HG03039 (cell line): ENCODE results near the gene FAM151B.
"Not testable (repeated sequence)": the region's sequence is repeated elsewhere in the genome, so short reads cannot be mapped to it uniquely, and the experiment has no call there.

Source experiments
- ATAC-seq: cut with Tn5 transposase; IDR thresholded peaks from one replicate; pipeline ENCODE4 v1.9.1; 2021; ENCODE audit warnings: mild to moderate bottlenecking, moderate library complexity; ENCODE audit not compliant: unreplicated experiment

The FAM151B gene

GRCh38 chr5:80487829-80488721, at the start of gene FAM151B:
Gene FAM151B, plus strand, starts transcription at chr5:80488100. Its CDS starts 24 bp downstream, at chr5:80488124.
- ATAC-seq: peak; percentile 89

DNA sequence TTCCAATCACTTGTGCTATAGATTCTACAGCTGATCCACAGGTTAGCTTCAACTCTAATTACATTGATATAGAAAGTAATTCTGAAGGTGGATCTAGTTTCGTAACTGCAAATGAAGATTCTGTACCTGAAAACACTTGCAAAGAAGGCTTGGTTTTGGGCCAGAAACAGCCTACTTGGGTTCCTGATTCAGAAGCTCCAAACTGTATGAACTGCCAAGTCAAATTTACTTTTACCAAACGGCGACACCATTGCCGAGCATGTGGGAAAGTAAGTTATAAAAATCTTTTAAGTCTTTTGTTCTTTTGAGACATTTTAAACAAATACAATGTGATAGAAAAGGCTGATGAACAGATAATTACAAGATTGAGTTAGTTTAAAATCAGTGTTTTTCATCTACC, 49.2 kb upstream of the FAM151B start:
- ATAC-seq: no peak

GRCh38 chr5:80439213-80439612, 48.7 kb upstream of the FAM151B start:
- ATAC-seq: no peak

DNA sequence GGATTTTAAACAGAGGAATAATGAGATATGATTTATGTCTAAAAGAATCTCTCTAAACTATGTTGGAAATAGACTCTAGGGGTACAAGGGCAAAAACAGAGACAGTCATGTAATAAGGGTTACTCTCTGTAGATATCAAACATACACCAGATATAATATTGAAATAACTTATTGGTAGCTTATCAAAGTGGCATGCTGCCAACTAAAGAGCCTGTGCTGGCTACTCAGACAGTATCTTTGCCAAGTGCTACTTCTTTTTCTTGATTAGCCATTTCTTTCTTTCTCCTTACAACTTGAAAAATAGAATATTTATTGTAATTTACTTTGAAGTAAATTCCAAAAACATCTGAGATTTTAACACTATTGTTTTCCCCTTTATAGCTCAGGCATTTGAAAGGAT, 45.2 kb upstream of the FAM151B start:
- no peak for ATAC-seq

DNA sequence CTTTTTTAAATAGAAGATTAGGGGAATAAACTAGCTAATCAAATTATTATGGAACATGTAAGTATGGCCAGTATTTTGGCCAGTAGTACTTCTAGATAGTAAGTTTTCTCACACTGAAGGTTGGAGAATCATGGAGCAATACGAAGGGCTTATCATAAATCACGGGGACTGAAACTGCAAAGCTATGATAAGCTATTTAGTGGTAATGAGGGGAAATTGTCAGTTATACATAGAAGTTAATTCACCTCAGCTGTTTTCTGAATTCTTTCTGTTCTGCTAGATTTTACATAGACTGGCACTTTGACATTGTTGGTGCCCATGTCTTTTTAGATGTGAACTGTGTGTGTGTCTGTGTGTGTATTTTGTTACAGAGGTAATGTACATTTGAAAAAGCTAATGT, 34.5 kb upstream of the FAM151B start:
- no peak for ATAC-seq

- no peak for ATAC-seq
These were observed 24.6 kb upstream of the FAM151B start for GRCh38 chr5:80463269-80463668.

DNA sequence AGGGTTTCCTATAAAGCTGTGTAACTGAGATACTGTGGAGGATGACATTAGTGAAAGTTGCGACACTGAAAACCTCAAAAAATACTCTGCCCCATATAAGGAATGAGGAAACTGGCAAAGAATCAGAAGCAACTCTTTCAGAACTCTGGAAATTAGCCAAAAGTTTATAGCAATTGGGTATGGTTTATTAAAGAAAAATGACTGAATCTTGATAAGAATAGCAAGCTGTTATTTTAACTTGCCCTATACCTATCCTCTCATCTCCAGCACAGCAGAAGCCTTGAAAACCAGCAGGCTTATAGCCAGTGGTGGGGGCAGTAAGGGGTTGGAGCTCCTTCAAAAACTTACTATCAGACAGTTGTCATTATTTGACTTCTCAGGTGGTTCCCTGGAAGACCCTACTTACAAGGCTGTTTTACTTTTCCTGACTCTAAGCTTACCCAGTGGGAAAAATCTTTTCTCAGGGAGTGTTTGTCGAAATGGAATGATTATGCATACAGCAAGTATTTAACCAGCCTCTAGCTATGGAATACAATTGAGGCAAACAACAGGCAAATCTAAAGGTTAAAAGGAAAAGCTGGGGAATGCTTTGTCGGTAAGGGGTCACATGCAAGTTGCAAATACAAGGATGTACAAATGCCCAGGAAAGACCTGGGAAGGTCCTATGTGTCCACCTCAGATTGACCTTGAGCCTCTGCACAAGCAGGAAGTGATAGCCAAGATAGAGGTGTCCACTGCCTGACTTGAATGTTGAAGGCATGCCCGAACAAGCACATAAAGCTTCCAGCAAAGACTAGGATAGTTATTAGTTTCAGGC, 21.0 kb upstream of the FAM151B start:
- ATAC-seq: no peak

DNA sequence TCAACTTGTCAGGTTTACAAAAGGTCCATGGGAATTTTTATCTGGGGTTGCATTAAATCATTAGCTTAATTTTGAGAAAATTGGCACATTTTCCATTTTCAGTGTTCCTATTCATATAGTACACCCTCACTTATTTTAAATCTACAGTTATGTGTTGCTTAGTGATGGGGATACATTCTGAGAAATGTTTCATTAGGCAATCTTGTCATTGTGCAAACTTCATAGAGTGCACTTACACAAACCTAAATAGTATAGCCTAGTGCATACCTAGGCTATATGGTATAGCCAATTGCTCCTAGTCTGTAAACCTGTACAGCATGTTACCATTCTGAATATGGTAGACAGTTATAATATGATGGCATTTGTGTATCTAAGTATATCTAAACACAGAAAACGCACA, 19.8 kb upstream of the FAM151B start:
- no peak for ATAC-seq

DNA sequence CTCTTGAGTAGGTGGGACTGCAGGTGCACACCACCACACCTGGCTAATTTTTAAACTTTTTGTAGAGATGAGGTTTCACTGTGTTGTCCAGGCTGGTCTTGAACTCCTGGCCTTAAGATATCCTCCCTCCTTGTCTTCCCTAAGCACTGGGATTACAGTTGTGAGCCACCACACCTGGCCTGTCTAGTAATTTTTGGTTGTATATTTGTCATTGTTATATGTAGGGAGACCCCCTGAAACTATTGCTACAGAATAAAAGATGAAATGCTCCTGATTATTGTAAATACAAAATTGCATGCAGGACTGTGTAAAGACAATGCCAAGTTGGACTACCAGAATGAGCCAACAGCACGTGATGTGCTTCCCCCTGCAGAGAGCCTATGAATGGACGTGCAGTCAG, 17.3 kb upstream of the FAM151B start:
- ATAC-seq: not testable (repeated sequence)

- no peak for ATAC-seq
These were observed 13.0 kb upstream of the FAM151B start for GRCh38 chr5:80474929-80475328.

DNA sequence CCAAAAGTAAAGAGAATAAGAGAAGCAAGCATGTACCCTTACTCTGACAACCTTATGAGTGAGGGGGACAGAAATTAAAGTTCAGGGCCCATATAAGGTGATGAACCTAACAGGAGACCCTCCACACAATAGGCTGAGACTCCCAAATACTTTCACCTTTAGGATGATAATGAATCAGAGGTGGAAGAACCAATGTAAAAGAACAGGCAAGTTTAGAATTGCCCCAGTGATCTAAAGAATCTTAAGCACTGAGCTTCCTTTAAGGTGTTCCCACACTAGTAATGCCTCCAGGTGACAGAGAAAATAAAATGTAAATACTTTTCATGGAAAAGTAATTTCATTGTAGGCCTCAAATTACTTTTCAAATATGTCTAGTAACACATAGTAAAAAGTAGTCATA, 8.2 kb upstream of the FAM151B start:
- no peak for ATAC-seq

DNA sequence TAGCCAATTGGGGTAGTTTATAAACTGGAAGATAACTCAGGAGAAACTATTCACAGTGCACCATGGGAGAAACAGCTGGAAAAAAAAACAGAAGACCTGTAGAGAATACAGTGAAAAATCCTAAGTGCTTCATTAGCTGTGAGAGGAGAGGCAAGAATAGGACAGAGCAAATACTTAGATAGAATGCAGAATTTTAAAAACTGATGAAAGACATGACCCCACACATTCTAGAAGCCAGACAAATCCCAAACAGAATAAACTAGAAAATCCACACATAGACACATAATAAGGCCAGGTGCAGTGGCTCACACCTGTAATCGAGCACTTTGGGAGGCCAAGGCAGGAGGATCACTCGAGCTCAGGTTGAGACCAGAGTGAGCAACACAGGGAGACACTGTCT, 7.5 kb upstream of the FAM151B start:
- no peak for ATAC-seq

GRCh38 chr5:80481019-80481893, 6.6 kb upstream of the FAM151B start:
- no peak for ATAC-seq

GRCh38 chr5:80482578-80482977, 5.3 kb upstream of the FAM151B start:
- ATAC-seq: no peak

DNA sequence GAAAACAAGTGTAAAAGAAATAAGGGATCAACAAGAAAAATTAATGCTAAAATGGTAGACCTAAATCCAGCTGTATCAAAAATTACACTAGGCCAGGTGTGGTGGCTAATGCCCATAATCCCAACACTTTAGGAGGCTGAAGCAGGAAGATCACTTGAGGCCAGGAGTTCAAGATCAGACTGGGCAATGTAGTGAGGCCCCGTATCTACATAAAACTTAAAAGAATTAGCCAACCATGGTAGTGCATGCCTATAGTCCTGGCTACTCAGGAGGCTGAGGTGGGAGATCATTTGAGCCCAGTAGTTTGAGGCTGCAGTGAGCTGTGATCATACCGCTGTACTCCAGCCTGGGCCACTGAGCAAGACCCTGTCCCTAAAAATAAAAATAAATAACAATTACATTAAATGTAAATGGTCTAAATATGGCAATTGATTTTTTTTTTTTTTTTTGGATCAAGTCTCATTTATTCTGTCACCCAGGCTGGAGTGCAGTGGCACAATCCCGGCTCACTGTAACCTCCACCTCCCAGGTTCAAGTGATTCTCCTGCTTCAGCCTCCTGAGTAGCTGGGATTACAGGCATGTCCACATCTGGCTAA, 4.2 kb upstream of the FAM151B start:
- no peak for ATAC-seq

- no peak for ATAC-seq
These were observed 464 bp upstream of the FAM151B start for GRCh38 chr5:80487444-80487828.

- ATAC-seq: no peak
These were observed 3.4 kb downstream of the FAM151B start for GRCh38 chr5:80491296-80491695.

DNA sequence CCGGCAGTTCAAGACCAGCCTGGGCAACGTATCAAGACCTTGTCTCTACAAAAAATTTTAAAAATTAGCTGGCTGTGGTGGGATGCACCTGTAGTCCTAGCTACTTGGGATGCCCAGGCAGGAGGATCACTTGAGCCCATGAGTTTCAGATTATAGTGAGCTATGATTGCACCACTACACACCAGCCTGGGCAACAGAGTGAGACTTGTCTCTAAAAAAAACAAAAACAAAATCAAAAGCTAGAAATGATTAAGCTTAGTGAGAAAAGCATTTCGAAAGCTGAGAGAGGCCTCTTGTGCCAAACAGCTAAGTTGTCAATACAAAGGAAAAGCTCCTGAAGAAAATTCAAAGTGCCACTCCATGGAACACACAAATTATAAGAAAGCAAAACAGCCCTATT, 4.8 kb downstream of the FAM151B start:
- ATAC-seq: no peak

GRCh38 chr5:80493443-80493842, 5.5 kb downstream of the FAM151B start:
- not testable (repeated sequence) for ATAC-seq

GRCh38 chr5:80495891-80496290, 8.0 kb downstream of the FAM151B start:
- ATAC-seq: no peak

DNA sequence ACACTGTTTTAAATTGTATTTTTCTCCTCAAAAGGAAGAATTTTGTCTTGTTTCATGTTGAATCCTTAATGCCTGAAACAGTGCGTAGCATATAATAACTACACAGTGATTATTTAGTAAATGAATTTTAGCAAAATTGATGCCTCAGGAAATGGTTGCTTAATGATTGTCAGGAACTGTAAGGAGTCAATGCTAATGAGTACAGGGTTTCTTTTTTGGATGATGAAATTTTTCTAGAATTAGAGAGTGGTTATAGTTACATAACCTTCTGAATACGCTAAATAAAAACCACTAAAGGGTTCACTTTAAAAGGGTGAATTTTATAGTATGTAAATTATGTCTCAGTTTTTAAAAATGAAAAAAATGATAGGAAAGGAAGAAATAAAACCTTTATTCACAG, 14.9 kb downstream of the FAM151B start:
- ATAC-seq: no peak
